B cell (primary cell): ENCODE results near the gene CCNI. TPM values are rescaled to one million over a fixed set of nuclear protein-coding genes. Genes with fewer than 3 reads are reported as not detected.

Source experiments
- ATAC-seq: fragments of 200-7000 bp; cut with Tn5 transposase; one replicate; pipeline ENCODE4 v1.10.0; 2021; ENCODE audit warnings: low read depth, mild to moderate bottlenecking, moderate number of reproducible peaks, moderate library complexity
- CTCF ChIA-PET: fragments of 350-600 bp; sonication (Branson Sonifier 250); formaldehyde crosslinking; loops from one replicate; lab custom pipeline; 2021; ENCODE audit warnings: antibody characterized with exemption, inconsistent platforms; lab: Charles Lee
- POLR2A ChIA-PET: fragments of 350-600 bp; sonication (Branson Sonifier 250); formaldehyde crosslinking; loops from one replicate; lab custom pipeline; 2021; ENCODE audit warnings: antibody characterized with exemption; lab: Charles Lee
- DNase-seq: peaks from one replicate; pipeline ENCODE4 v3.0.0; 2013
- H2AFZ ChIP-seq: 2 replicates; pipeline ENCODE4 v1.6.1; 2012; ENCODE audit warnings: mild to moderate bottlenecking, low read depth, low read length; ENCODE audit not compliant: insufficient read depth, poor library complexity, severe bottlenecking
- H3K27ac ChIP-seq, 2 donors: 1 replicate in 1 of 2; 2 replicates in 1 of 2; pipeline ENCODE4 v1.5.1; 2012 to 2013; ENCODE audit warnings: low read length in 2 of 2, mild to moderate bottlenecking in 2 of 2, moderate library complexity in 1 of 2
- H3K27me3 ChIP-seq, 4 experiments: fragments of 200-600 bp in 1 of 4; sonication (generic) in 1 of 4; replicated peaks in 1 of 4; 1 replicate in 2 of 4; 2 replicates in 2 of 4; pipeline versions ENCODE4 v1.6.1 to v1.7.0; 2013 to 2016; ENCODE audit warnings: low read length in 3 of 4, mild to moderate bottlenecking in 2 of 4, mixed read lengths in 1 of 4, moderate library complexity in 1 of 4; ENCODE audit not compliant: insufficient read depth in 4 of 4, control insufficient read depth in 3 of 4; ENCODE audit errors: control extremely low read depth in 1 of 4
- H3K36me3 ChIP-seq, 2 experiments: replicated peaks in 1 of 2; 1 replicate in 1 of 2; 2 replicates in 1 of 2; pipeline versions ENCODE4 v1.6.1 to v1.7.1; 2013; ENCODE audit warnings: low read length in 1 of 2; ENCODE audit not compliant: insufficient read depth in 2 of 2, control insufficient read depth in 1 of 2; ENCODE audit errors: control extremely low read depth in 1 of 2, extremely low read depth in 1 of 2
- H3K4me1 ChIP-seq, 2 donors: fragments of 200-600 bp in 1 of 2; sonication (generic) in 1 of 2; 1 replicate in 1 of 2; 2 replicates in 1 of 2; pipeline versions ENCODE4 v1.5.1 to v1.6.1; 2013 to 2017; ENCODE audit warnings: low read length in 2 of 2; ENCODE audit not compliant: control insufficient read depth in 2 of 2, insufficient read depth in 2 of 2
- H3K4me2 ChIP-seq: replicated peaks from 2 replicates; pipeline ENCODE3; 2012; ENCODE audit warnings: mild to moderate bottlenecking, low read depth, low read length; ENCODE audit not compliant: poor library complexity, severe bottlenecking
- H3K4me3 ChIP-seq, 5 experiments: fragments of 200-600 bp in 1 of 5; sonication (generic) in 1 of 5; 1 replicate in 3 of 5; 2 replicates in 2 of 5; pipeline versions ENCODE4 v1.5.1 to v1.7.0; 2011 to 2016; ENCODE audit warnings: low read length in 4 of 5, mild to moderate bottlenecking in 4 of 5, low read depth in 2 of 5, control low read depth in 1 of 5, moderate library complexity in 1 of 5; ENCODE audit not compliant: insufficient read depth in 1 of 5; ENCODE audit errors: control extremely low read depth in 1 of 5, extremely low read depth in 1 of 5
- H3K79me2 ChIP-seq: fragments of 200-600 bp; sonication (generic); one replicate; pipeline ENCODE4 v1.6.0; 2016; ENCODE audit warnings: low read length; ENCODE audit not compliant: control insufficient read depth, insufficient read depth
- H3K9ac ChIP-seq: fragments of 200-600 bp; sonication (generic); 2 replicates; pipeline ENCODE4 v1.6.1; 2017; ENCODE audit warnings: mild to moderate bottlenecking, low read length, moderate library complexity
- H3K9me3 ChIP-seq, 3 donors: one replicate each; pipeline versions ENCODE4 v1.6.1 to v1.7.1; 2013; ENCODE audit warnings: low read length in 2 of 3; ENCODE audit not compliant: control insufficient read depth in 2 of 3, insufficient read depth in 1 of 3; ENCODE audit errors: control extremely low read depth in 1 of 3
- H4K20me1 ChIP-seq: 2 replicates; pipeline ENCODE4 v1.6.0; 2012; ENCODE audit warnings: mild to moderate bottlenecking, low read length; ENCODE audit not compliant: insufficient read depth, control insufficient read depth, poor library complexity, severe bottlenecking
- H3K27ac Mint-ChIP-seq: one replicate; pipeline ENCODE4 v1.8.0; 2021; ENCODE audit warnings: mixed read lengths
- H3K27me3 Mint-ChIP-seq: one replicate; pipeline ENCODE4 v1.8.0; 2021; ENCODE audit warnings: mixed read lengths
- H3K4me1 Mint-ChIP-seq: one replicate; pipeline ENCODE4 v1.8.0; 2021; ENCODE audit warnings: mixed read lengths
- H3K4me3 Mint-ChIP-seq: one replicate; pipeline ENCODE4 v1.8.0; 2021; ENCODE audit warnings: mixed read lengths
- H3K9me3 Mint-ChIP-seq: one replicate; pipeline ENCODE4 v1.8.0; 2022; ENCODE audit warnings: mixed read lengths; ENCODE audit not compliant: insufficient read depth
- CTCF ChIP-seq: fragments of 200-600 bp; IDR thresholded peaks from one replicate; pipeline ENCODE4 v1.8.0; 2022; ENCODE audit warnings: antibody characterized with exemption, mild to moderate bottlenecking
- EZH2 ChIP-seq: IDR thresholded peaks from 2 replicates; pipeline ENCODE4 v1.6.1; 2012; ENCODE audit warnings: borderline replicate concordance, low read depth, mild to moderate bottlenecking, moderate library complexity, low read length; ENCODE audit not compliant: insufficient read depth, poor library complexity, severe bottlenecking
- WGBS: methylation state at CpG from one replicate; pipeline ENCODE4 v1.1.5; 2013; ENCODE audit warnings: missing lambda C conversion rate; ENCODE audit not compliant: insufficient coverage; 5-methylcytosine and 5-hydroxymethylcytosine counted together
- intact Hi-C: fragments of 100-400 bp; cut with micrococcal nuclease; formaldehyde crosslinking; loops from one replicate; pipeline ENCODE4 v1.10.0; 2022
- polyA plus RNA-seq: library from polyadenylated mRNA; depleted of rRNA; stranded (reverse); fragments of >200 nt; gene quantifications from 2 replicates; pipeline ENCODE4 v1.2.3, GENCODE V29; 2012
- total RNA-seq, 2 donors: library from RNA; stranded (reverse); fragments of 120-200 nt in 1 of 2; gene quantifications; 1 replicate in 1 of 2; 2 replicates in 1 of 2; pipeline versions ENCODE4 v1.2.3 to v1.2.4, GENCODE V29; 2013 to 2022

Gene CCNI
- total and polyA plus RNA-seq, 2 donors (not counting 1 experiment from before 2014, with no cell fraction given): 95.1 to 314 TPM

GRCh38 chr4:77014256-77014655, 61.5 kb downstream of the CCNI start:
- H3K4me1 Mint-ChIP-seq: peaks cover 6% of the 10 kb centered on the region
- ATAC-seq (no peak), DNase-seq (no peak)
- Histone ChIP-seq H3K27ac (no peak overlapping the region), H3K4me2 (no peak overlapping the region), H3K36me3 (peaks cover 0 to 3% of the 10 kb centered on the region in 2 experiments), H3K9ac (no peak overlapping the region), H3K9me3 (no peaks in the 10 kb centered on the region), H4K20me1 (no peaks in the 10 kb centered on the region), H3K4me3 (no peak overlapping the region), H2AFZ (no peak overlapping the region), H3K27me3 (no peaks in the 10 kb centered on the region), H3K4me1 (peaks cover 0 to 2% of the 10 kb centered on the region in 2 donors), H3K79me2 (no peaks in the 10 kb centered on the region)
- intact Hi-C loops: no loop called here
- ChIA-PET CTCF (no interaction called here), POLR2A (no interaction called here)
- no peaks in the 10 kb centered on the region for H3K9me3 Mint-ChIP-seq
- H3K4me3 Mint-ChIP-seq: no peak overlapping the region
- no peaks in the 10 kb centered on the region for H3K27me3 Mint-ChIP-seq
- no peak overlapping the region for H3K27ac Mint-ChIP-seq
- TF ChIP-seq CTCF: no peak
- TF ChIP-seq EZH2: no peak
- no CpG with 5 or more reads among the region's 1 CpG for WGBS

- Histone ChIP-seq H3K9me3 (no peaks in the 10 kb centered on the region), H3K79me2 (no peaks in the 10 kb centered on the region), H3K9ac (no peak overlapping the region), H3K4me3 (no peak overlapping the region), H3K27me3 (no peaks in the 10 kb centered on the region), H3K4me2 (no peak overlapping the region), H3K4me1 (peaks cover 4 to 6% of the 10 kb centered on the region in 2 donors), H3K27ac (no peak overlapping the region), H4K20me1 (no peaks in the 10 kb centered on the region), H3K36me3 (peaks cover 0 to 3% of the 10 kb centered on the region in 2 experiments), H2AFZ (no peak overlapping the region)
- POLR2A ChIA-PET: no interaction called here
- H3K27ac Mint-ChIP-seq: no peak overlapping the region
- TF ChIP-seq EZH2 (no peak), CTCF (no peak)
- no peak overlapping the region for H3K4me3 Mint-ChIP-seq
- no peaks in the 10 kb centered on the region for H3K27me3 Mint-ChIP-seq
- ATAC-seq (no peak), DNase-seq (no peak)
- intact Hi-C loops: no loop called here
- H3K4me1 Mint-ChIP-seq: peaks cover 10% of the 10 kb centered on the region
- no CpG with 5 or more reads among the region's 5 CpGs for WGBS
- CTCF ChIA-PET: no interaction called here
- H3K9me3 Mint-ChIP-seq: no peaks in the 10 kb centered on the region
Measured at GRCh38 chr4:77012726-77013125, 63.1 kb downstream of the CCNI start.
